IMR-90 (cell line): ENCODE results near the gene GTSE1. TPM values are rescaled to one million over a fixed set of nuclear protein-coding genes. Genes with fewer than 3 reads are reported as not detected.

Experiments
- ATAC-seq: fragments of 200-7000 bp; cut with Tn5 transposase; 2 replicates; pipeline ENCODE4 v1.9.1; 2020; ENCODE audit warnings: low read depth, mild to moderate bottlenecking, moderate library complexity
- BruUV-seq: library from RNA; stranded (reverse); fragments of 400-500 nt; replicated peaks from 2 replicates; lab custom pipeline; 2021; lab: Mats Ljungman, UMichigan
- CTCF ChIA-PET: fragments of 300-600 bp; formaldehyde crosslinking; extraction: SDS; loops from one replicate; lab custom pipeline; 2021; ENCODE audit warnings: antibody characterized with exemption; lab: Yijun Ruan, JAX
- POLR2A ChIA-PET: fragments of 300-600 bp; sonication (Branson Sonifier 250); formaldehyde crosslinking; loops from one replicate; lab custom pipeline; 2022; ENCODE audit warnings: antibody characterized with exemption; ENCODE audit not compliant: unreplicated experiment; lab: Charles Lee
- DNase-seq: peaks from one replicate; pipeline ENCODE4 v3.0.0; 2013
- H2AFZ ChIP-seq: replicated peaks from 2 replicates; pipeline ENCODE3; 2013; ENCODE audit warnings: low read length, mild to moderate bottlenecking; ENCODE audit not compliant: poor library complexity
- H2AK5ac ChIP-seq: 2 replicates; pipeline ENCODE4 v1.6.1; 2013; ENCODE audit warnings: low read depth, low read length, inconsistent platforms
- H2AK9ac ChIP-seq: replicated peaks from 2 replicates; pipeline ENCODE3; 2013; ENCODE audit warnings: mild to moderate bottlenecking, low read depth, low read length, moderate library complexity; ENCODE audit not compliant: poor library complexity
- H2BK120ac ChIP-seq: 2 replicates; pipeline ENCODE4 v1.6.1; 2013; ENCODE audit warnings: low read depth, low read length, inconsistent platforms
- H2BK15ac ChIP-seq: 3 replicates; pipeline ENCODE4 v1.6.1; 2013; ENCODE audit warnings: low read depth, low read length, inconsistent platforms
- H2BK20ac ChIP-seq: 2 replicates; pipeline ENCODE4 v1.6.1; 2013; ENCODE audit warnings: low read depth, mild to moderate bottlenecking, inconsistent platforms, low read length, moderate library complexity
- H2BK5ac ChIP-seq: 2 replicates; pipeline ENCODE4 v1.6.1; 2013; ENCODE audit warnings: mild to moderate bottlenecking, low read depth, low read length, inconsistent platforms; ENCODE audit not compliant: poor library complexity, severe bottlenecking
- H3K14ac ChIP-seq: replicated peaks from 2 replicates; pipeline ENCODE4 v1.6.1; 2013; ENCODE audit warnings: low read depth, low read length, inconsistent platforms
- H3K18ac ChIP-seq: 2 replicates; pipeline ENCODE4 v1.6.1; 2013; ENCODE audit warnings: low read depth, low read length, control low read depth
- H3K23ac ChIP-seq: 2 replicates; pipeline ENCODE4 v1.6.1; 2013; ENCODE audit warnings: low read depth, low read length, inconsistent platforms
- H3K27ac ChIP-seq: 2 replicates; pipeline ENCODE4 v1.5.1; 2013; ENCODE audit warnings: mild to moderate bottlenecking, control low read depth, low read length; ENCODE audit not compliant: insufficient read depth
- H3K27me3 ChIP-seq: 2 replicates; pipeline ENCODE4 v1.6.1; 2013; ENCODE audit warnings: low read length; ENCODE audit not compliant: control insufficient read depth, insufficient read depth
- H3K36me3 ChIP-seq: 2 replicates; pipeline ENCODE4 v1.6.1; 2013; ENCODE audit warnings: low read length, mixed read lengths; ENCODE audit not compliant: control insufficient read depth, insufficient read depth
- H3K4ac ChIP-seq: 2 replicates; pipeline ENCODE4 v1.6.1; 2013; ENCODE audit warnings: low read depth, low read length, inconsistent platforms
- H3K4me1 ChIP-seq: 2 replicates; pipeline ENCODE4 v1.6.1; 2013; ENCODE audit warnings: low read length, mixed read lengths; ENCODE audit not compliant: control insufficient read depth, insufficient read depth
- H3K4me2 ChIP-seq: 2 replicates; pipeline ENCODE4 v1.6.1; 2013; ENCODE audit warnings: low read depth, mild to moderate bottlenecking, control low read depth, low read length, moderate library complexity
- H3K4me3 ChIP-seq: 2 replicates; pipeline ENCODE4 v1.5.1; 2013; ENCODE audit warnings: low read depth, mild to moderate bottlenecking, control low read depth, low read length, moderate library complexity; ENCODE audit not compliant: insufficient read depth
- H3K56ac ChIP-seq: 2 replicates; pipeline ENCODE4 v1.6.1; 2013; ENCODE audit warnings: low read length, inconsistent platforms; ENCODE audit not compliant: insufficient read depth; ENCODE audit errors: extremely low read depth
- H3K79me1 ChIP-seq, 2 experiments: 2 replicates each; pipeline ENCODE4 v1.6.1; 2013; ENCODE audit warnings: low read length in 2 of 2, inconsistent platforms in 1 of 2, low read depth in 1 of 2
- H3K9ac ChIP-seq: 2 replicates; pipeline ENCODE4 v1.6.1; 2013; ENCODE audit warnings: low read depth, low read length, control low read depth
- H3K9me1 ChIP-seq: 2 replicates; pipeline ENCODE4 v1.6.1; 2013; ENCODE audit warnings: low read length, inconsistent platforms; ENCODE audit not compliant: insufficient read depth
- H3K9me3 ChIP-seq: 2 replicates; pipeline ENCODE4 v1.6.1; 2013; ENCODE audit warnings: low read length; ENCODE audit not compliant: control insufficient read depth, insufficient read depth
- H4K20me1 ChIP-seq: 2 replicates; pipeline ENCODE4 v1.6.1; 2013; ENCODE audit warnings: low read length, inconsistent platforms; ENCODE audit not compliant: insufficient read depth
- H4K5ac ChIP-seq: 2 replicates; pipeline ENCODE4 v1.6.1; 2013; ENCODE audit warnings: mild to moderate bottlenecking, low read depth, low read length, control low read depth
- H4K8ac ChIP-seq, 2 experiments: 2 replicates each; pipeline ENCODE4 v1.6.1; 2013; ENCODE audit warnings: low read depth in 2 of 2, low read length in 2 of 2, control low read depth in 1 of 2, inconsistent platforms in 1 of 2
- H4K91ac ChIP-seq: 2 replicates; pipeline ENCODE4 v1.6.1; 2013; ENCODE audit warnings: low read depth, low read length, inconsistent platforms; ENCODE audit not compliant: insufficient read depth
- BHLHE40 ChIP-seq: fragments of 150-350 bp; IDR thresholded peaks from 2 replicates; pipeline ENCODE4 v1.6.1; 2016; ENCODE audit warnings: mild to moderate bottlenecking, low read depth, low read length
- CHD1 ChIP-seq: IDR thresholded peaks from 2 replicates; pipeline ENCODE4 v1.6.1; 2012; ENCODE audit warnings: low read depth, low read length, improper control_type of control experiment
- MAFK ChIP-seq: IDR thresholded peaks from 2 replicates; pipeline ENCODE4 v1.6.1; 2012; ENCODE audit warnings: low read depth, low read length, improper control_type of control experiment
- NFE2L2 ChIP-seq: fragments of 150-350 bp; IDR thresholded peaks from 2 replicates; pipeline ENCODE4 v1.6.1; 2016; ENCODE audit warnings: low read depth, mild to moderate bottlenecking, low read length
- POLR2A ChIP-seq: IDR thresholded peaks from 2 replicates; pipeline ENCODE4 v1.6.1; 2012; ENCODE audit warnings: mild to moderate bottlenecking, low read depth, low read length
- WGBS, 2 experiments: methylation state at CpG; one replicate each; pipeline versions ENCODE4 v1.1.5 to v1.1.7; 2013; ENCODE audit warnings: missing lambda C conversion rate in 2 of 2; ENCODE audit not compliant: insufficient read length in 1 of 2; ENCODE audit errors: extremely low coverage in 2 of 2; 5-methylcytosine and 5-hydroxymethylcytosine counted together
- dilution Hi-C: fragments of 300-500 bp; cut with HindIII; formaldehyde crosslinking; loops from one replicate; pipeline ENCODE4 v1.14.3; 2018; ENCODE audit warnings: low sequenced_read_pairs; ENCODE audit not compliant: unreplicated experiment
- in situ Hi-C: fragments of 300-500 bp; cut with MboI; formaldehyde crosslinking; loops from 3 replicates; pipeline ENCODE4 v1.14.3; 2019; ENCODE audit warnings: low sequenced_read_pairs, inconsistent platforms, mixed read lengths
- intact Hi-C: fragments of 100-400 bp; cut with micrococcal nuclease; formaldehyde crosslinking; loops from 2 replicates; pipeline ENCODE4 v1.10.0; 2022
- polyA plus RNA-seq, 3 experiments: library from polyadenylated mRNA; depleted of rRNA; stranded (reverse); fragments of >200 nt; gene quantifications; 2 replicates each; pipeline ENCODE4 v1.2.3, GENCODE V29; 2012; ENCODE audit warnings: low replicate concordance in 1 of 3
- total RNA-seq: library from RNA; depleted of rRNA; stranded (reverse); fragments of >200 nt; gene quantifications from 2 replicates; pipeline ENCODE4 v1.2.3, GENCODE V29; 2012

The GTSE1 gene
- total and polyA plus RNA-seq, 2 of the 4 experiments (the other 2 are of a cell fraction): 5.9 to 17.1 TPM

DNA sequence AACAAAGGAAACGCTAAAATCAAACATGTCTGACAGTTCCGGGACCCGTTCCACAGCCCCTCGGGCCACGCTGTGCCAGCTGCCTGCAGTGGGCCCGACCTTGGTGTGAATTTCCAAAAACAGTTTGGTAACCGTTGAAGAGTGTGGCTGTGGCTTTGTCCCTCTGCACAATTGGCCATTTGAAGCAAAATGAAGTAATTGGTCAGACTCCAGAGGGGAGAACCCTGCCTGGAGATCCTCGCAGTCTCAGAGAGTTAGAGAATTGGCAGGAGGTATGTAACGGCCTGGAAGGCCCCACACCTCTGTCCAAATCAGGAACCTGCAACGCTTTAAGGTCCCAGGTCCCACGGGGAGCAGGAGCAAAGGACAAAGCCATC lies 65.1 kb downstream of the GTSE1 start:
- Histone ChIP-seq H3K18ac (no peak overlapping the region), H3K4me2 (no peak overlapping the region), H3K14ac (no peak overlapping the region), H3K4me3 (no peak overlapping the region), H2BK5ac (no peak overlapping the region), H3K4ac (no peak overlapping the region), H2BK20ac (no peak overlapping the region), H3K79me1 (no peaks in the 10 kb centered on the region), H2AFZ (no peak overlapping the region), H4K8ac (no peak overlapping the region), H3K56ac (no peak overlapping the region), H4K5ac (no peak overlapping the region), H4K20me1 (no peaks in the 10 kb centered on the region), H3K23ac (no peak overlapping the region), H3K9ac (no peak overlapping the region), H3K27ac (no peak overlapping the region), H3K36me3 (peaks cover 5% of the 10 kb centered on the region; the same call in 1 of the 2 replicates), H2BK120ac (no peak overlapping the region), H2BK15ac (no peak overlapping the region), H4K91ac (no peak overlapping the region), H3K27me3 (peaks cover 5% of the 10 kb centered on the region; the same call in 1 of the 2 replicates), H2AK5ac (no peak overlapping the region), H3K9me3 (no peaks in the 10 kb centered on the region), H3K9me1 (no peaks in the 10 kb centered on the region), H3K4me1 (no peaks in the 10 kb centered on the region), H2AK9ac (no peak overlapping the region)
- no peak for DNase-seq
- ChIA-PET CTCF (no interaction called here), POLR2A (no interaction called here)
- intact Hi-C loops (no loop called here), in situ Hi-C loops (no loop called here), dilution Hi-C loops (no loop called here)
- 79% methylated on average over 5 of the region's 11 CpGs; no CpG with 5 or more reads in 1 of the 2 experiments for WGBS, 2 experiments
- no peak for ATAC-seq
- TF ChIP-seq POLR2A (no peak), NFE2L2 (no peak), CHD1 (no peak), BHLHE40 (no peak), MAFK (no peak)
- no TSS peak for BruUV-seq
